ENCODE data around the gene QRFP.
"Not testable (repeated sequence)": the region's sequence is repeated elsewhere in the genome, so short reads cannot be mapped to it uniquely, and the experiment has no call there.

QRFP gene

GRCh38 chr9:130919559-130920145, 23.0 kb upstream of the QRFP start:
- DNase-seq (ENCODE audit: low read depth) = no peak

DNA sequence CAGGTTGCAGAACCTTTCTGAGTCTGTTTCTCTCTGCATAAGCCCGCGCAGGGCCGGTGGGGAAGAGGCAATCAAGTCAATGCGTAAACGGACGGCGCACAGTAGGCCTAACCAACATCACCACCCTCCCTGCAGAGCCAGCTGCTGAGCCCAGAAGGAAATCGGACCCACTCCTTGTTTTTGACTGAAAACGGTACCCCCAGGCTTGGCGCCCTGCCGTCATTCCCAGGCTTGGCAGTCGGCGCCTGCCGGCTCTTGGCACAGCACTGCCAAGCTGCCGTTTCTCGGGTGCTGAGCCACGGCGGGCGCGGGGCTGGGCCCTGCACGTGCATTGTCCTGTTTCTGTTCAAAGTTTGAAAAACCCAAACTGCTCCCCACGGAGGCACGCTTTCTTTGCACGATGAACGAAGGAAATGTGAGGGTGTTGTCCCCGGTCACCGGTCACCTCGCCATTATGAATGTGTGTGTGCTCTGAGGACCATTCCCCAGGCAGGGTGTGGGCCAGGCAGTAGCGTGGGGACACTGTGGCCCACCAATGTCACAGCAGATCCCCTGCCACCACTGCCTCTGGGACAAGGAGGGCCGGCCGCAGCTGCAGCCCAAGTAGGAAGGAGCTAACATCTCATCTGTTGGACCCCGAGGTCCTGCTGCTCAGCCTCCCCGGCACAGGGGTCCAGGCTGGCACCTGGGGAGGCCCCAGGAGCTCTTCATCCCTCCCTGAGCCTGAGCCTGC, 22.4 kb upstream of the QRFP start:
- no peak for DNase-seq (ENCODE audit: low read depth)

DNA sequence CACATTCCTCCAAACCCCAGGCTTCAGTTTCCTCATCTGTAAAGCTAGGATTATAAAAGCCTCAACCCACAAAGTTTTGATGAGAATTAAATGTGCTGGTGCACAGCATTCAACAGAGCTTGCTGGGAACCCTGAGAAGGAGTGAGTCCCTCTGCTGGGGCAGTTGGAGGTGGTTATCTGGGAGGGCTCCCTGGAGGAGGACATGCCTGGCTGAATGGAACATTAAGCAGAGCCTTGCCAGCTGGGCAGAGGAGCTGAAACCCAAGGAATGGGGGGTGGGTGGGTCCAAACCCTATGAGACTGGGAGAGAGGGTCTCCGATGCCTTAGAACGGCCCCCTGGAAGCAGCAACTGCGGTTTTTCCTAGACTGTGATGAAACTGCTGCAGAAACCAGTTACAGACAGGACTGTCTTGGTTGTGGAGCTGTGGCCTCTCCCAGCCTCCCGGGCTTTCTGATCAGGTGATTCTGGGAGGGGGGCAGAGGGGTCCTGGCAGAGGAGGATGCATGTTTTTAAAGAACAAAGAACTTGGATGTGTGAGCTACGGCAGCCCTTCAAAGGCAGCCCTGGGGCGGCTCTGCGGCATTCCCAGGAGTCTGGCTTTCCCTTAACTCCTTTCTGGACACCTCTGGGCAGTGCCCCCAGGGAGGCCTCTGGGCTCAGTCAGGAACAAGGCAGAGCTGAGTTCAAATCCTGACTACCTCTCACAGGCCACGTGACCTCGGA, 21.7 kb upstream of the QRFP start:
- DNase-seq (ENCODE audit: low read depth) = no peak

GRCh38 chr9:130917168-130917960, 20.8 kb upstream of the QRFP start:
- no peak for DNase-seq (ENCODE audit: low read depth)

GRCh38 chr9:130915096-130915447, 18.5 kb upstream of the QRFP start:
- no peak for DNase-seq (ENCODE audit: low read depth)

- no peak for DNase-seq (ENCODE audit: low read depth)
These were observed 17.9 kb upstream of the QRFP start for GRCh38 chr9:130914417-130915095.

GRCh38 chr9:130913599-130914416, 17.2 kb upstream of the QRFP start:
- DNase-seq (ENCODE audit: low read depth) = no peak

- DNase-seq (ENCODE audit: low read depth) = peak; percentile 72
These were observed 16.5 kb upstream of the QRFP start for GRCh38 chr9:130912932-130913598.

DNA sequence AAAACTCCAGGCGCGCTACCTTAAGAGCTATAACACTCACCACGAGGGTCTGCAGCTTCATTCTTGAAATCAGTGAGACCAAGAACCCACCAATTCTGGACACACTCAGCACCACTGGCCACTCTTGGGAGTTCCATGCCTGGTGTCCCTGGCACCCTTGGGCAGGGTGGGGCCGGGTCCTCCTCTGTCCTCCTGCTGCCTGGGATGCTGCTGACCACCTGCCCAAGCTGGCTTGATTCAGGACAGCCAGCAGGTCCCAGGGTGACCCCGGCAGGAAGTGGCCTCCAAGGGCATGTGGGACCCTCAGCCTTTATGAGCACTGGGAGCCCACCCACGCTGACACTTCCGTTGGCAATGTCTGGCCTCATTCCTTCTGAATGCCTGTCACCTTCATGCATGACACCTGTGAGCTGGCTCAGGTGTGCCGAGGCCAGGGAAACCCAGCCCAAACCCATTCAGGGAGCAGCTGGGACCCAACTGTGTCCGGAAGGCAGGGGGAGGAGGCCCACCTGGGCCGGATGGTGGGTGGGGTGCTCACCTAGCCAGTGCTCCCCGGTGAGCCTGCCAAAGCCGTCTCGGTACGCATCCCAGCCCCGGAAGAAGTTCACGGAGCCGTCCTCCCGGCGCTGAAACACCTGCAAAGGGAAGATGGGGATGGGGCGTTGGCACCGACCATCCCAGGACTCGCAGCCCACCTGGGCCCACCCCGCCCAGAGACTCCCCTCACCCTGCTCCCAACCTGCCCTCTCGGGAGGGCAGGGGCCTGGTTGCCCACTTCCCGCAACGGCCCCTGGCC, 14.8 kb upstream of the QRFP start:
- DNase-seq (ENCODE audit: low read depth) = no peak

DNA sequence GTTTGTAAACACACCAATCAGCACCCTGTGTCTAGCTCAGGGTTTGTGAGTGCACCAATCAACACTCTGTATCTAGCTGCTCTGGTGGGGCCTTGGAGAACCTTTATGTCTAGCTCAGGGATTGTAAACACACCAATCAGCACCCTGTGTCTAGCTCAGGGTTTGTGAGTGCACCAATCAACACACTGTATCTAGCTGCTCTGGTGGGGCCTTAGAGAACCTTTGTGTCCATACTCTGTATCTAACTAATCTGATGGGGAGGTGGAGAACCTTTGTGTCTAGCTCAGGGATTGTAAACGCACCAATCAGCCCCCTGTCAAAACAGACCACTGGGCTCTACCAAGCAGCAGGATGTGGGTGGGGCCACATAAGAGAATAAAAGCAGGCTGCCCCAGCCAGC, 14.1 kb upstream of the QRFP start:
- DNase-seq (ENCODE audit: low read depth) = not testable (repeated sequence)

- not testable (repeated sequence) for DNase-seq (ENCODE audit: low read depth)
These were observed 13.4 kb upstream of the QRFP start for GRCh38 chr9:130910041-130910440.

- no peak for DNase-seq (ENCODE audit: low read depth)
These were observed 12.3 kb upstream of the QRFP start for GRCh38 chr9:130908878-130909355.

DNA sequence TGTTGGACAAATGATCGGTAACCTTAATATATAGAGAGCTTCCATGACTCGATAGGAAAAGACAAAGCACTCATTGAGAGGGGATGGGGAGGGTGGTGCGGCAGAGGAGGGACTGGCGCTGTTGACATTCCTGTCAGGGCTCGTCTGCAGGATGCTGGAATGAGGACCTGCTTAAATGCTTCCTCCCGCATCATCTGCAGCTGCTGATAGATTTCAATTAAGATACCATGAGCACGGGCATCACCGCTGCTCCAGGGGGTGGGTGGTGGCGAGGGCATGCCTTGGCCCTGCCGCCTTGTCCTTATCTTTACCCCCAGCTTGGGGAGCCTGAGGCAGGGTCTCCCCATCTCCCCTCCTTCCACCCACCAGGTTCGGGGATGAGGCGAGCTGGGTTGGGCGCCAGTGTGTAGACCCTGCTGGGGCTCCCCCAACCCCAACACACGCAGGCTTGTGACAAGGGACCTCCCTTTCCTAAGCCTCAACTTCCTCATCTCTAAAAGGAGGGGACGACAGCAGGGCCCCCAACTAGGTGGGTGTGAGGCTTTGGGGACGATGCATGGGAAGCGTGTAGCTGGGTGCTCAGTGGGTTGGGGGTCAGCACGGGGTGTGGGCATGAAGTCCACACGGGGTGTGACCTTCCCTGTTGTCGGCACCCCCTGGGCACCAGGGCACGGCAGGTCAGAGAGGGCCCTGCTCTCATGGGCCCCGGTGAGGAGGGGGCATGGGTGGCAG, 11.7 kb upstream of the QRFP start:
- DNase-seq (ENCODE audit: low read depth) = no peak

- DNase-seq (ENCODE audit: low read depth) = no peak
These were observed 10.3 kb upstream of the QRFP start for GRCh38 chr9:130906735-130907416.

DNA sequence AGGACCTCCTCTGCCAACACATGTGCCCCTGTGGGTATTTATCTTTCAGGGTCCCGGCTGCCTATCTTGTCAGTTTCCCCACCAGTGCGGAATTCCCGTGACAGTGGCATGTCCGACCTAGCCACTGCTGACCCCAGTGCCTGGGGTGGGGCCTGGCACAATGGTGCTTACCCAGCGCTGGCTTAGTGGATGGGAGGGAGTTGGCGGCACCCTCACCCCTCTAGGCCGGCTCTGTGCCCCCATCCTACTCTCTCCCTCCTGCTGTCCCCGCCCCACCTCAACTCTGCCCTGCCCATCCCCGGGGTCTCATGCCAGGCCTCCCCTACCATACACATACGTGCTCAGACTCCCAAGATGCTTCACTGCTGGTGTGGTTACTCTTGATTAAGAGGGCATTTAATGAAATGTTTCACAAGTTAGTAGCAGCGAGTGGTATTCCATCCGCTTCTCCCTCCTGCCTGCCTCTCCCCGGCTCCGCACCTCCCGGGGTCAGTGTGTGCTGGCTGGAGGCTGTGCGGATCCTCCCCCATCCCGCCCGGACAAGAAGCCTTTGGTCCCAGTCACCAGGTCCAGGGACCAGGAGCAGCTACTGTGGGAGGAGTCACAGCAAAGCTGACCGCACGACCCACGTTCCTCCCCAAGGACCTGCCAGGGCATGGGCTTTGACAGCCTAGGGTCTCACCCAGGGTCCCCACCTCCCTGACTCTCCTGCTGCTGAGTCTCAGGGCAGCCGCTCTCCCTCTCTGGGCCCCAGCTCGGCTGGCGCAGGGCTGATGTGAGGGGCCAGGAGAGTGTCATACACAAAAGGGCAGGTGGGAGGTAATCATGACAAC, 9.5 kb upstream of the QRFP start:
- no peak for DNase-seq (ENCODE audit: low read depth)

GRCh38 chr9:130905125-130905901, 8.7 kb upstream of the QRFP start:
- no peak for DNase-seq (ENCODE audit: low read depth)

Measured in stromal cell of bone marrow (primary cell).